Measurements from ENCODE around the gene TMEM51.

Gene TMEM51

GRCh38 chr1:15146142-15146680 is 7.3 kb upstream of the TMEM51 start:
- FAIRE-seq (no peak), DNase-seq (ENCODE audit: insufficient read length, low spot score) (no peak)
- TF ChIP-seq, protein P1, sequence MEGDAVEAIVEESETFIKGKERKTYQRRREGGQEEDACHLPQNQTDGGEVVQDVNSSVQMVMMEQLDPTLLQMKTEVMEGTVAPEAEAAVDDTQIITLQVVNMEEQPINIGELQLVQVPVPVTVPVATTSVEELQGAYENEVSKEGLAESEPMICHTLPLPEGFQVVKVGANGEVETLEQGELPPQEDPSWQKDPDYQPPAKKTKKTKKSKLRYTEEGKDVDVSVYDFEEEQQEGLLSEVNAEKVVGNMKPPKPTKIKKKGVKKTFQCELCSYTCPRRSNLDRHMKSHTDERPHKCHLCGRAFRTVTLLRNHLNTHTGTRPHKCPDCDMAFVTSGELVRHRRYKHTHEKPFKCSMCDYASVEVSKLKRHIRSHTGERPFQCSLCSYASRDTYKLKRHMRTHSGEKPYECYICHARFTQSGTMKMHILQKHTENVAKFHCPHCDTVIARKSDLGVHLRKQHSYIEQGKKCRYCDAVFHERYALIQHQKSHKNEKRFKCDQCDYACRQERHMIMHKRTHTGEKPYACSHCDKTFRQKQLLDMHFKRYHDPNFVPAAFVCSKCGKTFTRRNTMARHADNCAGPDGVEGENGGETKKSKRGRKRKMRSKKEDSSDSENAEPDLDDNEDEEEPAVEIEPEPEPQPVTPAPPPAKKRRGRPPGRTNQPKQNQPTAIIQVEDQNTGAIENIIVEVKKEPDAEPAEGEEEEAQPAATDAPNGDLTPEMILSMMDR (IDR thresholded peaks at IDR 0.05; ENCODE audit: insufficient read depth, missing control alignments), result no peak

GRCh38 chr1:15146971-15147376 is 6.6 kb upstream of the TMEM51 start:
- FAIRE-seq (no peak), DNase-seq (ENCODE audit: insufficient read length, low spot score) (no peak)
- TF ChIP-seq, protein P1 (IDR thresholded peaks at IDR 0.05; ENCODE audit: insufficient read depth, missing control alignments), result no peak

- TF ChIP-seq, protein P1 (IDR thresholded peaks at IDR 0.05; ENCODE audit: insufficient read depth, missing control alignments), result no peak
- FAIRE-seq (no peak), DNase-seq (ENCODE audit: insufficient read length, low spot score) (no peak)
Measured at GRCh38 chr1:15148004-15148403, 5.5 kb upstream of the TMEM51 start.

GRCh38 chr1:15148475-15148874 is 5.1 kb upstream of the TMEM51 start:
- FAIRE-seq, result no peak
- TF ChIP-seq, protein P1 (IDR thresholded peaks at IDR 0.05; ENCODE audit: insufficient read depth, missing control alignments), result no peak
- no peak for DNase-seq (ENCODE audit: insufficient read length, low spot score)

DNA sequence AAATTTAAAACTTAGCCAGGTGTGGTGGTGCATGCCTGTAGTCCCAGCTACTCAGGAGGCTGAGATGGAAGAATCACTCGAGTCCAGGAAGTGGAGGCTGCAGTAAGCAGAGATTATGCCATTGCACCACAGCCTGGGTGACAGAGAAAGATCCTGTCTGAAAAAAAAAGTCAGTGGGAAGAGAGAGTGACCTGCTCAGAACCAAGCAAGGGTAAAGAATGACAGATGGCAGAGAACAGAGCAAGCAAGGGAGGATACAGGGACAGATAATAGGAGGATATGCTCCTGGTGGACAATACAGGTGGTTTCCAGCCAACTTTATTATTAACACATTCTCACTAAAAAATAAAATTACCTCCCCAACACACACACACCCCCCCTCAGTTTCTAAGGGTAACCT is 4.6 kb upstream of the TMEM51 start:
- TF ChIP-seq, protein P1 (IDR thresholded peaks at IDR 0.05; ENCODE audit: insufficient read depth, missing control alignments), result no peak
- FAIRE-seq (no peak), DNase-seq (ENCODE audit: insufficient read length, low spot score) (no peak)

DNA sequence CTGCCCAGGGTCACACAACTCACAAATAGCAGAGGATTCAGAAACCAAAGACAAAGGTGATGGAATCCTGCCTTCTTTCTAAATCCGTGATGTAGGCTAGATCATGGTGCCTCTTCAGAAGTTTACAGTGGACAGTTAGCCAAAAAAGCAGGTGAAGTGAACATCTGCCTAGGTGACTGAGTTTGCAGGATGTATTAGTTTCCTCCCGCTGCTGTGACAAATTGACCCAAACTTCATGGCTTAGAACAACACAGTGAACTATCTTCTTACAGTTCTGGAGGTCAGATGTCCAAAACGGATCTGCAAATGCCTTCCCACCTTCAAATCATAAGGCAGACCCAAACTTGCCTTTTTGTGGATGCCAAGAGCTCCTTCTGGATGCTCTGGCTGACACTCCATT is 3.2 kb upstream of the TMEM51 start:
- TF ChIP-seq, protein P1 (IDR thresholded peaks at IDR 0.05; ENCODE audit: insufficient read depth, missing control alignments), result no peak
- FAIRE-seq (no peak), DNase-seq (ENCODE audit: insufficient read length, low spot score) (no peak)

DNA sequence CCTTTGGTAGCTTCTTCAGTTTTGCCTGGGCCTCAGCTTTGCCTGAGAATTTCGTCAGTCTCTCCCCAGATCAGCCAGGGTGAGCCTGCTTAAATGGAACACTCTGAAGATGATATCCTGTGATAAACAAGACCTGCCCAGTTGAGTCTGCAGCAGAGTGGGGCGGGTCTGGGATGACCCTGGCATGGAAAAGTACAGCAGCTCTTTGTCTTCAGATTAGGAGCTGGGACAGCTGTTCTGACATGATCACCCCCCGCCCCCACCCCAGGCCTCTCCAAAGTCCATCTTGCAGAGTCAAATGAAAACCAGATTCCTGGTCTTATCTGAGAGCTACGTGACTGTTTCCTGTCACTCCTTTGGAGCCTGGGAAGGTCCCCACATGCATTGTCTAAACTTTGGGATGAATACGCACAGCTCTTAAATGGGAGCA is 2.2 kb upstream of the TMEM51 start:
- DNase-seq (ENCODE audit: insufficient read length, low spot score) (no peak), FAIRE-seq (no peak)
- TF ChIP-seq, protein P1 (IDR thresholded peaks at IDR 0.05; ENCODE audit: insufficient read depth, missing control alignments), result no peak
